PC-3 (cell line): ENCODE data around the gene RGL2. TPM values are rescaled to one million over a fixed set of nuclear protein-coding genes. Genes with fewer than 3 reads are reported as not detected.
A peak's percentile ranks its signal among the peaks of the same experiment; 100 is the strongest.

Experiments used
- ATAC-seq: fragments of 200-7000 bp; cut with Tn5 transposase; 2 replicates; pipeline ENCODE4 v1.9.1; 2020; ENCODE audit warnings: mild to moderate bottlenecking, moderate library complexity
- BruUV-seq: library from RNA; stranded (reverse); fragments of 400-500 nt; replicated peaks from 2 replicates; lab custom pipeline; 2021; lab: Mats Ljungman, UMichigan
- CTCF ChIA-PET: fragments of 300-600 bp; sonication (Branson Sonifier 250); formaldehyde crosslinking; loops from one replicate; lab custom pipeline; 2022; ENCODE audit warnings: antibody characterized with exemption; lab: Charles Lee
- POLR2A ChIA-PET: fragments of 300-600 bp; sonication (Branson Sonifier 250); formaldehyde crosslinking; loops from one replicate; lab custom pipeline; 2022; ENCODE audit warnings: antibody characterized with exemption; ENCODE audit not compliant: unreplicated experiment; lab: Charles Lee
- DNase-seq: peaks from one replicate; pipeline ENCODE4 v3.0.0-alpha.2; 2015
- H2AFZ ChIP-seq: fragments of 300-600 bp; sonication (generic); 2 replicates; pipeline ENCODE4 v1.6.0; 2016; ENCODE audit warnings: antibody characterized with exemption, low read length
- H3F3A ChIP-seq: fragments of 300-600 bp; sonication (generic); one replicate; pipeline ENCODE4 v1.6.0; 2017; ENCODE audit warnings: antibody characterized with exemption, low read length, control low read depth, mild to moderate bottlenecking; ENCODE audit not compliant: unreplicated experiment
- H3K27ac ChIP-seq: fragments of 300-600 bp; sonication (generic); 2 replicates; pipeline ENCODE4 v1.5.1; 2016; ENCODE audit warnings: mild to moderate bottlenecking, low read length
- H3K27me3 ChIP-seq: fragments of 300-600 bp; sonication (generic); 2 replicates; pipeline ENCODE4 v1.6.1; 2016; ENCODE audit warnings: low read length, mixed read lengths
- H3K36me3 ChIP-seq: fragments of 300-600 bp; sonication (generic); 2 replicates; pipeline ENCODE4 v1.6.1; 2016; ENCODE audit warnings: low read depth, mixed run types, low read length, mixed read lengths
- H3K4me1 ChIP-seq: fragments of 300-600 bp; sonication (generic); 2 replicates; pipeline ENCODE4 v1.5.1; 2016; ENCODE audit warnings: low read length; ENCODE audit not compliant: insufficient read depth
- H3K4me2 ChIP-seq: fragments of 300-600 bp; sonication (generic); 2 replicates; pipeline ENCODE4 v1.6.0; 2016; ENCODE audit warnings: low read length
- H3K4me3 ChIP-seq: fragments of 300-600 bp; sonication (generic); 2 replicates; pipeline ENCODE4 v1.5.1; 2016; ENCODE audit warnings: mild to moderate bottlenecking, low read length, mixed read lengths
- H3K79me2 ChIP-seq: fragments of 300-600 bp; sonication (generic); 2 replicates; pipeline ENCODE4 v1.6.1; 2017; ENCODE audit warnings: low read length, mixed read lengths
- H3K9ac ChIP-seq: fragments of 300-600 bp; sonication (generic); 2 replicates; pipeline ENCODE4 v1.6.0; 2016; ENCODE audit warnings: mild to moderate bottlenecking, low read length
- H3K9me2 ChIP-seq: fragments of 300-600 bp; sonication (generic); replicated peaks from 2 replicates; pipeline ENCODE4 v1.6.1; 2016; ENCODE audit warnings: mixed run types, low read length, mixed read lengths
- H3K9me3 ChIP-seq: fragments of 300-600 bp; sonication (generic); 2 replicates; pipeline ENCODE4 v1.6.1; 2016; ENCODE audit warnings: low read length, mixed read lengths
- H4K20me1 ChIP-seq: fragments of 300-600 bp; sonication (generic); 2 replicates; pipeline ENCODE4 v1.6.1; 2016; ENCODE audit warnings: low read length, mixed read lengths
- CTCF ChIP-seq: fragments of 300-600 bp; sonication (generic); conservative IDR thresholded peaks from 2 replicates; pipeline ENCODE4 v1.5.1; 2017; ENCODE audit warnings: antibody characterized with exemption, low read depth, mild to moderate bottlenecking, low read length
- EZH2 ChIP-seq: fragments of 300-600 bp; sonication (generic); IDR thresholded peaks from one replicate; pipeline ENCODE4 v1.6.1; 2017; ENCODE audit warnings: antibody characterized with exemption, mild to moderate bottlenecking, low read length; ENCODE audit not compliant: unreplicated experiment
- EZH2phosphoT487 ChIP-seq: fragments of 300-600 bp; sonication (generic); IDR thresholded peaks from 2 replicates; pipeline ENCODE4 v1.6.1; 2018; ENCODE audit warnings: mild to moderate bottlenecking, antibody characterized with exemption, low read length, borderline replicate concordance
- intact Hi-C: fragments of 100-400 bp; cut with micrococcal nuclease; formaldehyde crosslinking; loops from 2 replicates; pipeline ENCODE4 v1.9.0; 2023
- total RNA-seq: library from RNA; depleted of rRNA; stranded (reverse); fragments of >200 nt; gene quantifications from 2 replicates; pipeline ENCODE4 v1.2.3, GENCODE V29; 2014

Gene RGL2
- total RNA-seq, 1 experiment from 2014 or later: 34.9 TPM

DNA sequence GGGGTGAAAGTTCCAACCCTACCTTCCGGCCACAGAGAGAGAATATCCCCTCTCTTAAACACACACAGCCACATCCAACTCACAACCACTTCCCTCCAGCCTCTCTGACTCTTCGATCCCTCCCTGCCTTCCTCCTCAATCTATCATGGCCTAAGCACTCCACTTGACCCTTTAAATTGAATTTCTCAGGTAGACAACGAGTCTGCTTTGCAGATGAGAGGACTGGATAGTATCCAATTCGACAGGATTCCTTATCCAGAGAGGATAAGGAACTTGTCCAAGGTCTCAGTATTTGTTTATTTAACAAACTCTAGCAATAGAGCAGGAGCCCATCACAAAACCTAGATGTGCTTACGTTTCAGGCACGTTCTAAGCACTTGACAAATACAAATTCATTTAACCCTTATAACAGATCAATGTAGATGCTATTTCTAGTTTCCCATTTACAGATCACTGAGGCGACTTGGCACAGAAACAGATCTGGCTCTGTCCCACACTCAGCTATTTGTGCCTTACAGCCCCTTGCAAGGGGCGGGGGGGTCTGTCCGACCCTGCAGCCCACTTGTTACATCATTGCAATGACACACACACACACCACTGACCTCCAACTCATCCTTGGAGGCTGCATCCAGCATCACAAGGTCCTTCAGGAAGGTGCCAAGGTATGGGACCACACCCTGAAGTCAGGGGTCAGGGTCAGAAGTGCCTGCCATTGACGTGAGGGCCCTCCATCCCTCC lies 4.5 kb downstream of the RGL2 start:
- no peak for TF ChIP-seq EZH2phosphoT487
- TF ChIP-seq CTCF: no peak
- no peak for TF ChIP-seq EZH2
- H4K20me1 ChIP-seq: no peaks in the 10 kb centered on the region
- H3K4me3 ChIP-seq: no peak overlapping the region
- H3K36me3 ChIP-seq: peaks cover 16% of the 10 kb centered on the region; the same call in 1 of the 2 replicates
- H3K27ac ChIP-seq: no peak overlapping the region
- H3K4me1 ChIP-seq: peaks cover 16% of the 10 kb centered on the region
- H3K9me2 ChIP-seq: no peaks in the 10 kb centered on the region
- no peak overlapping the region for H2AFZ ChIP-seq
- ChIA-PET POLR2A (no interaction called here), CTCF (no interaction called here)
- intact Hi-C loops: no loop called here
- no peak overlapping the region for H3K9ac ChIP-seq
- DNase-seq: no peak
- peaks cover 34% of the 10 kb centered on the region for H3K79me2 ChIP-seq
- no peak for ATAC-seq
- BruUV-seq: no TSS peak
- H3K9me3 ChIP-seq: no peaks in the 10 kb centered on the region
- H3K4me2 ChIP-seq: no peak overlapping the region
- no peaks in the 10 kb centered on the region for H3K27me3 ChIP-seq
- H3F3A ChIP-seq: no peaks in the 10 kb centered on the region

DNA sequence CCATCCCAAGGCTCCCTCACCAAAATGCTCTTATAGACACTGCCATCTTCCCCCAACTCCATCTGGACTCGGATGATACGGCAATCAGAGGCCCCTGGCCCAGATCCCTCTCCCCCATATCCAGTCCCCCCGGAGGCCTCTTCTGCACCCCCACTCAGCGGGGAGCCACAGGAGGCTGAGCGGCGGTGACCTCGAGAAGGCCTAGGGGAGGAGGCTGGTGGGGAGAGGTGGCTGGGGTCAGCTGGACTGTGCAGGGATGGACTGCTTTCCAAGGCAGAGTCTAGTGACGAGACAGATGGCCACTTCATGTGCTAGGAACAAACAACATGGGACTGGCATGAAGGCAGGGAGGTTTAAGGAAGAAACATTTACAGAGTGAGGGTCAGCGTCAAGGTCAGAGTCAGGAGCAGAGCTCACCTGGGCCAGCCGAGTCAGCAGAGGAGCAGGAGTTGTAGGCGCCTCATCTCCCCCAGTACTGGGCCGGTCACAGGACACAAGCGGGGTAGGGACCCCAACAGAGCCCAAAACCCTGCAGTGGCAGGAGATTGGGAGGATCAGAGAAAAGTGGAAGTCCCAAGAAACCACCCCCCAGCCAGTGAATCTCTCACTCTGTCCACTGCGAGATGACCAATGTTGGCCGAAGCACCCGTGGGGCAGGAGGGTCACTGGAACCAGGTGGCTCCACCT lies 5.6 kb downstream of the RGL2 start:
- TF ChIP-seq CTCF: no peak
- no peak for TF ChIP-seq EZH2
- no peak for TF ChIP-seq EZH2phosphoT487
- no peak overlapping the region for H3K4me3 ChIP-seq
- BruUV-seq: no TSS peak
- H3K79me2 ChIP-seq: peaks cover 42% of the 10 kb centered on the region
- no peak overlapping the region for H3K4me2 ChIP-seq
- no peaks in the 10 kb centered on the region for H4K20me1 ChIP-seq
- ChIA-PET CTCF (no interaction called here), POLR2A (no interaction called here)
- H3K4me1 ChIP-seq: peaks cover 18% of the 10 kb centered on the region
- peaks cover 16% of the 10 kb centered on the region; the same call in 1 of the 2 replicates for H3K36me3 ChIP-seq
- H2AFZ ChIP-seq: no peak overlapping the region
- intact Hi-C loops: no loop called here
- DNase-seq (no peak), ATAC-seq (no peak)
- no peaks in the 10 kb centered on the region for H3F3A ChIP-seq
- H3K9me3 ChIP-seq: no peaks in the 10 kb centered on the region
- H3K27ac ChIP-seq: no peak overlapping the region
- H3K9me2 ChIP-seq: no peaks in the 10 kb centered on the region
- no peak overlapping the region for H3K9ac ChIP-seq
- no peaks in the 10 kb centered on the region for H3K27me3 ChIP-seq

DNA sequence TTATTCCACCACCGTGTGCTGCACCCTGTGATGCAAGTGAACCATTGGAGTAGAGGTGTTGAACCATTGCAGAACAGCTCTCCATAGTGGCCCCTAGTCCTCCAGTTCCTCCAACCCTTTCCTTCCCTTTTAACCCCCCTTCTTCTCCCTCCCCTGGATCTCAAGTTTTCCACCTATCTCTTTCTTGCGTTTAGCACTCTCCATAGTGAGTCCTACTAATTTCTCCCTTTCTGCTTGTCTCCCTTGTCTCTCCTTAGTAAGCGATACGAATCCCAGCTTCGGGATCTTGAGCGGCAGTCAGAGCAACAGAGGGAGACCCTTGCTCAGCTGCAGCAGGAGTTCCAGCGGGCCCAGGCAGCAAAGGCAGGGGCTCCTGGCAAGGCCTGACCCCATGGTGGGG lies 8.3 kb downstream of the RGL2 start:
- H3K36me3 ChIP-seq: peaks cover 34% of the 10 kb centered on the region; the same call in 1 of the 2 replicates
- ChIA-PET CTCF (no interaction called here), POLR2A (no interaction called here)
- H2AFZ ChIP-seq: no peak overlapping the region
- no peaks in the 10 kb centered on the region for H4K20me1 ChIP-seq
- H3K9ac ChIP-seq: peak overlapping the region; percentile 91
- H3K4me2 ChIP-seq: peak overlapping the region; percentile 98
- ATAC-seq: no peak
- peaks cover 52% of the 10 kb centered on the region for H3K79me2 ChIP-seq
- H3F3A ChIP-seq: no peaks in the 10 kb centered on the region
- H3K9me3 ChIP-seq: no peaks in the 10 kb centered on the region
- no TSS peak for BruUV-seq
- intact Hi-C loops: no loop called here
- DNase-seq: no peak
- H3K27ac ChIP-seq: no peak overlapping the region
- no peaks in the 10 kb centered on the region for H3K9me2 ChIP-seq
- TF ChIP-seq EZH2phosphoT487 (no peak), CTCF (no peak), EZH2 (no peak)
- H3K27me3 ChIP-seq: no peaks in the 10 kb centered on the region
- peaks cover 17% of the 10 kb centered on the region for H3K4me1 ChIP-seq
- H3K4me3 ChIP-seq: peak overlapping the region; percentile 97
